AG04449 (cell line): ENCODE measurements around the gene CRYBG3.

ENCODE experiments used
- CTCF ChIA-PET: fragments of 350-600 bp; formaldehyde crosslinking; extraction: SDS; loops from one replicate; lab custom pipeline; 2021; ENCODE audit warnings: antibody characterized with exemption; lab: Yijun Ruan, JAX
- POLR2A ChIA-PET: fragments of 400-600, 350-600 bp; formaldehyde crosslinking; extraction: SDS; loops from one replicate; lab custom pipeline; 2020; ENCODE audit warnings: antibody characterized with exemption, inconsistent platforms; lab: Yijun Ruan, JAX
- DNase-seq: peaks from one replicate; pipeline ENCODE4 v3.0.0-alpha.2; 2010; ENCODE audit warnings: low read depth, low spot score
- H3K4me3 ChIP-seq: 2 replicates; pipeline ENCODE4 v1.5.1; 2011; ENCODE audit warnings: low read depth, mild to moderate bottlenecking, control low read depth, low read length
- TF ChIP-seq, protein P1 (sequence below): IDR thresholded peaks from one replicate; pipeline ENCODE4 v1.5.1; 2011; ENCODE audit warnings: mild to moderate bottlenecking, moderate library complexity, low read length, control low read depth, inconsistent platforms; ENCODE audit not compliant: insufficient read depth; ENCODE audit errors: missing control alignments

The CRYBG3 gene

DNA sequence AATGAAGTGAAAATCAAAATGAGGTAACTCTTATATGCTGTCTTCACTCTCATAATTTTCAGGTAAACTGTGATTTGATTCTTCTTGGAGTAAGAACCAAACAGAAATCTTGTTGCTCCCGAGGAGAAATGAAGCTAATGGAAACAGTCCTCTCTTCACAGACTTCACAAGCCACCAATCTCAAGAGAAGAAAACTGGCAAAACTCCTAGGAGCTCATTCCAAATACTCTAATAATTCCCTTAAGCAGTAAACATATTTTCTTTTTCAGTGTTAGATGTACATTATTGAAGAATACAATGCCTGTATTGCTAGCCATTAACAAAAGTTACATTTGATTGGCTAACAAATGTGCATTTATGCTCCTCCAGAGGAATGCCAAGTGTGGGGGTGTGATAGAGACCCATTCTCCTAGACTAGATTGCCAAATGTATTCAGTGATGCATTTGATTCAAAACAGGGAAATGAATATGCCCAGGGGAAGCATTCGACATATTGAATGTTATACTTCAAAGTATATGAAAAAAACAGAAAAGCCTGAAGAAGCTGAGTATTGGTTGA, 162.2 kb downstream of the CRYBG3 start:
- no peak for DNase-seq
- H3K4me3 ChIP-seq, result no peak overlapping the region
- POLR2A ChIA-PET, result no interaction called here
- TF ChIP-seq, protein P1, sequence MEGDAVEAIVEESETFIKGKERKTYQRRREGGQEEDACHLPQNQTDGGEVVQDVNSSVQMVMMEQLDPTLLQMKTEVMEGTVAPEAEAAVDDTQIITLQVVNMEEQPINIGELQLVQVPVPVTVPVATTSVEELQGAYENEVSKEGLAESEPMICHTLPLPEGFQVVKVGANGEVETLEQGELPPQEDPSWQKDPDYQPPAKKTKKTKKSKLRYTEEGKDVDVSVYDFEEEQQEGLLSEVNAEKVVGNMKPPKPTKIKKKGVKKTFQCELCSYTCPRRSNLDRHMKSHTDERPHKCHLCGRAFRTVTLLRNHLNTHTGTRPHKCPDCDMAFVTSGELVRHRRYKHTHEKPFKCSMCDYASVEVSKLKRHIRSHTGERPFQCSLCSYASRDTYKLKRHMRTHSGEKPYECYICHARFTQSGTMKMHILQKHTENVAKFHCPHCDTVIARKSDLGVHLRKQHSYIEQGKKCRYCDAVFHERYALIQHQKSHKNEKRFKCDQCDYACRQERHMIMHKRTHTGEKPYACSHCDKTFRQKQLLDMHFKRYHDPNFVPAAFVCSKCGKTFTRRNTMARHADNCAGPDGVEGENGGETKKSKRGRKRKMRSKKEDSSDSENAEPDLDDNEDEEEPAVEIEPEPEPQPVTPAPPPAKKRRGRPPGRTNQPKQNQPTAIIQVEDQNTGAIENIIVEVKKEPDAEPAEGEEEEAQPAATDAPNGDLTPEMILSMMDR, result no peak
- CTCF ChIA-PET, result interaction anchor here (0.6 to 1.5 kb wide), 3 partner anchors 13 to 496 kb away, joined by 3 to 7 read pairs (median 3); no protein-coding TSS in a partner anchor

DNA sequence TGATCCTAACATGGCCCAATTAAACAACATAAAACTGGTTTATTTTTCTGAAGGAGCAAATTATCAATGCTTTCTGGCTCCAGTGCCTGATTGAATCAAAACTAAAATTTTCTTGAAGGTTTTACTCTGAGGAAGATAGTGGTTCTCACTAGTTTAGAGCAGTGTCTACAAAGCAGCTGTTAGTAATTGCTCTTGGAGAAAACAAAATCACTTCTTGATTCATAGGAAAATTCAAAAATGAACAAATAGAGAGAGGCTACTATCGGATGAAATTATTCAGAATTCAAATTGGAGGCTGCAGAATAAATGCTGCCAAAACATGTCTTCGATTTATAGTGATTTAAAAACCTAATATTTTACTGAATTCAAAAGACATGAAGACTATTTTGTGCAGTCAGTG, 165.5 kb downstream of the CRYBG3 start:
- DNase-seq, result no peak
- ChIA-PET CTCF (interaction anchor here (0.8 kb wide), 1 partner anchor 12 kb away, joined by 3 read pairs; no protein-coding TSS in a partner anchor), POLR2A (no interaction called here)
- H3K4me3 ChIP-seq, result no peak overlapping the region
- TF ChIP-seq, protein P1, result no peak

DNA sequence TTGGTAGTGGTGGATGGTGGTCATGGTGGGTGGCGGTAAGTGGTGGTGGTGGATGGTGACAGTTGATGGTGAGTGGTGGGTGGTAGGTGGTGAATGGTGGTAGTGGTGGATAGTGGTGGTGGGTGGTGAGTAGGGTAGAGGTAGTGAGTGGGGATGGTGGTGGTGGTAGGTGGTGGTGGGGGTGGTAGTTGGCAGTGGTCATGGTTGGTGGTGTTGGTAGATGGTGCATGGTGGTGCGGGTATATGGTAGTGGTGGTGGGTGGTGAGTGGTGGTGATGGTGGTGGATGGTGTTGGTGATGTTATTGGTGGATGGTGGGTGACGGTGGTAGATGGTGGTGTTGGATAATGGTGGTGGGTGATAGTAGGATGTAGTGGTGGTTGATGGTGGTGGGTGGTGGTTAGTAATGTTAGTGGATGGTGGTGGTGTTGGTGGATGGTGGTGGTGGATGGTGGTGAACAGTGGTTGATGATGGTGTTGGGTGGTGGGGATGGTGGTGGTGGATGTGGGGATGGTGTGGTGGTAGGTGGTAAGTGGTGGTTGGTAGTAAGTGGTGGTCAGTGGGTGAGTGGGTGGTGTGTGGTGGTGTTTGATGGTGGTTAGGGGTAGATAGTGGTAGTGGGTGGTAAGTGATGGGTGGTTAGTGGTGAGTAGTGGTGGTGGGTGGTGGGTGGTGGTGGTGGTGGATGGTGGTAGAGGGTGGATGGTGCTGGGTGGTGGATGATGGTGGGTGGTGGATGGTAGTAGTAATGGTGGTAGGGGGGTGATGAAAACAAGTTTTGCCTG, 167.2 kb downstream of the CRYBG3 start:
- ChIA-PET CTCF (no interaction called here), POLR2A (no interaction called here)
- TF ChIP-seq, protein P1, result no peak
- DNase-seq, result no peak
- H3K4me3 ChIP-seq, result no peak overlapping the region

DNA sequence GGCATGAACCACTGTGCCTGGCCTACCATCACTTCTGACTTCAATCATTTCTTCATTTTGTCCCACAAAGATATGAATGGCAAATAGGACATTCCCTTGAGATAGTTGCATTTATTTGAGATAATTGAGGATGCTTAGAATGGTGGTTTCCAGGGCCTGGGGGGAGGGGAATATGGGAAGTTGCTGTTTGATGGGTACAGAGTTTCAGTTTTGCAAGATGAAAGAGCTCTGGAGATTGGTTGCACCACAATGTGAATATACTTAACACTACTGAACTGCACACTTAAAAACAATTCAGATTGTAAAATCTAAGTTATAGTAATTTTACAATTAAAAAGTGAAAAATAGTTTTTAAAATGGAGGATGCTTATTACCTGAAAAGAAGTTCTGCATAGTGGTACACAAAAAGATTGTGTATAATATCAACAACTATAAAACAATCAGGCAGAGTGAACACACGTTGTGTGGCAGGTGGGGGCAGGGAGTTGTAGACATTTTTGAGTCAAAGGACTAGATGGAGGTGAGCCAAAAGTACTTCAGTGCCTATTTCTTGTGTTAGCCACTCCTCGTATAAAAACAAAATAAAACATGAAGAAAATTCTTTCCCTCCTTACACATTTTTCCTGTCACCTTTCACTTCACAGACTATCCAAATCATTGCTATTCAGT, 168.9 kb downstream of the CRYBG3 start:
- no peak for DNase-seq
- CTCF ChIA-PET, result no interaction called here
- no peak overlapping the region for H3K4me3 ChIP-seq
- TF ChIP-seq, protein P1, result no peak
- POLR2A ChIA-PET, result no interaction called here

DNA sequence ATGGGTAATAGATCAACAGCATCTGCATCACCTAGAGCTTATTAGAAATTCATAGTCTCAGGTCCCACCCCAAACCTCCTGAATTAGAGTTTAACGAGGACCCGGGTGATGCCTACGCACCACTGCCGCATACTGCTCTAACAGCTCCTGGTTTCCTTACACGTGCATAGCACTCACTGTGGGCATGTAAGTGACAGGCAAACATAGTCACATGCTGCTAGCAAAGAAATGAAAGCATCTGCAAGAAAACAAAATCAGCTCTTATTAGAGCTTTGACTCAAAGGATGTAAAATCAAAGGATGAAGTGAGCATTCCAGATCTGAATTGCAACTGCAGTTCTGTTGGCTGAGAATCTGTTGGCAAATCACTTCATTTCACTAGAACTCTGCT, 169.5 kb downstream of the CRYBG3 start:
- no peak for DNase-seq
- POLR2A ChIA-PET, result no interaction called here
- no peak overlapping the region for H3K4me3 ChIP-seq
- TF ChIP-seq, protein P1, result no peak
- CTCF ChIA-PET, result no interaction called here
